Suprapubic skin (tissue), 4 donors: ENCODE measurements around the gene THSD7A.

ENCODE experiments used
- CTCF ChIP-seq, 2 donors: fragments of 200-600 bp in 1 of 2; fragments of 450-650 bp in 1 of 2; sonication (generic) in 1 of 2; IDR thresholded peaks; one replicate each; pipeline ENCODE4 v1.5.1; 2016 to 2019; ENCODE audit warnings: antibody characterized with exemption in 2 of 2, mild to moderate bottlenecking in 1 of 2, moderate library complexity in 1 of 2
- EP300 ChIP-seq: sonication (generic); formaldehyde crosslinking; IDR thresholded peaks from one replicate; pipeline ENCODE4 v1.6.1; 2017; ENCODE audit warnings: antibody characterized with exemption
- POLR2A ChIP-seq, 2 donors: fragments of 450-650 bp; IDR thresholded peaks; one replicate each; pipeline ENCODE4 v1.6.1; 2017; ENCODE audit warnings: antibody characterized with exemption in 2 of 2, mild to moderate bottlenecking in 2 of 2, moderate library complexity in 2 of 2
- POLR2AphosphoS5 ChIP-seq, 3 donors: sonication (generic); formaldehyde crosslinking; IDR thresholded peaks; one replicate each; pipeline ENCODE4 v1.6.1; 2017; ENCODE audit warnings: antibody characterized with exemption in 3 of 3

- TF ChIP-seq POLR2A (IDR thresholded peaks at IDR 0.05), result no peak
- TF ChIP-seq CTCF (IDR thresholded peaks at IDR 0.05), result no peak
- TF ChIP-seq POLR2AphosphoS5 (IDR thresholded peaks at IDR 0.05), result no peak
- TF ChIP-seq EP300, result no peak
Observed at GRCh38 chr7:11461946-11462345, 370.1 kb downstream of the THSD7A start.
